GM03348 (cell line): ENCODE results near the gene CD200.

ENCODE experiments used
- DNase-seq: peaks from one replicate; pipeline ENCODE4 v3.0.0; 2012; ENCODE audit warnings: low spot score

CD200 gene, protein sequence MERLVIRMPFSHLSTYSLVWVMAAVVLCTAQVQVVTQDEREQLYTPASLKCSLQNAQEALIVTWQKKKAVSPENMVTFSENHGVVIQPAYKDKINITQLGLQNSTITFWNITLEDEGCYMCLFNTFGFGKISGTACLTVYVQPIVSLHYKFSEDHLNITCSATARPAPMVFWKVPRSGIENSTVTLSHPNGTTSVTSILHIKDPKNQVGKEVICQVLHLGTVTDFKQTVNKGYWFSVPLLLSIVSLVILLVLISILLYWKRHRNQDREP

DNA sequence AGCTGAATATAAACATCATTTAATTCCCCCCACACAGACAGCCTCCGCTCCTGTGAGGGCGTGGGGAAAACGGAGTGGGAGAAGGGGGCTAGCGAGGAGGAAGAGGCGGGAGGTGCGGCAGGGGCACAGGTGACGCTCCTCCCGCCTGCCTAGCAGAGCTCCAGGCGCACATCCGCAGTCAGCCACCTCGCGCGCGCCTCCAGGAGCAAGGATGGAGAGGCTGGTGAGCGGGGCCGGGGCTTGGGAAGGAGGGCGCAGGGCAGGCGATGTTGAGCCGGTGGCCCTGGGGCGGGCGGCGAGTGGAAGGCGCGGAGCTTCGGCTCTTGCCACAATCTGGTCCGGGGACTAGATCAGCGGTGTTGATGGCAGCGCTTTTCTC lies at the start of gene CD200:
Gene CD200, plus strand, starts transcription at position 155 of the 379 bp plus-strand sequence. Its CDS starts 57 bp downstream, at position 212.
- DNase-seq = peak; percentile 32

DNA sequence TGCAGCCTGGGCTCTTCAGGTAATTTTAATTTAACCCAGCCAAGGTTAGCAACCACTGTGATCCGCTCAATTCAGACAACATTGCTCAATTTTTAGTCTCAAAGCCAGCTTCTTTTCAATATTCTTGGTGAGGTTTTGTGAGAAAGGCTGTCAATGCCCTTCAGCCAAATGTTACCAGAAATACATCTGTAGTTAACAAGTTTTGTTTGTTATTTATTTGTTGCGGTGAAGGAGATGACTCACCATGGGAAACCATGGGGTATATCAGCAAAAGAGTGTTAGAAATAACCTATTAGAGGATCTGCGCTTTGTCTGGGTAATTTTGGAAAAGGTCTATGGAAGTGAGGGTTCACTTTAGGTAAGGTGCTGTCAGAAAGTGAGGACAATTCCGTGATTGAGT lies 43.9 kb upstream of the CD200 start:
- no peak for DNase-seq

DNA sequence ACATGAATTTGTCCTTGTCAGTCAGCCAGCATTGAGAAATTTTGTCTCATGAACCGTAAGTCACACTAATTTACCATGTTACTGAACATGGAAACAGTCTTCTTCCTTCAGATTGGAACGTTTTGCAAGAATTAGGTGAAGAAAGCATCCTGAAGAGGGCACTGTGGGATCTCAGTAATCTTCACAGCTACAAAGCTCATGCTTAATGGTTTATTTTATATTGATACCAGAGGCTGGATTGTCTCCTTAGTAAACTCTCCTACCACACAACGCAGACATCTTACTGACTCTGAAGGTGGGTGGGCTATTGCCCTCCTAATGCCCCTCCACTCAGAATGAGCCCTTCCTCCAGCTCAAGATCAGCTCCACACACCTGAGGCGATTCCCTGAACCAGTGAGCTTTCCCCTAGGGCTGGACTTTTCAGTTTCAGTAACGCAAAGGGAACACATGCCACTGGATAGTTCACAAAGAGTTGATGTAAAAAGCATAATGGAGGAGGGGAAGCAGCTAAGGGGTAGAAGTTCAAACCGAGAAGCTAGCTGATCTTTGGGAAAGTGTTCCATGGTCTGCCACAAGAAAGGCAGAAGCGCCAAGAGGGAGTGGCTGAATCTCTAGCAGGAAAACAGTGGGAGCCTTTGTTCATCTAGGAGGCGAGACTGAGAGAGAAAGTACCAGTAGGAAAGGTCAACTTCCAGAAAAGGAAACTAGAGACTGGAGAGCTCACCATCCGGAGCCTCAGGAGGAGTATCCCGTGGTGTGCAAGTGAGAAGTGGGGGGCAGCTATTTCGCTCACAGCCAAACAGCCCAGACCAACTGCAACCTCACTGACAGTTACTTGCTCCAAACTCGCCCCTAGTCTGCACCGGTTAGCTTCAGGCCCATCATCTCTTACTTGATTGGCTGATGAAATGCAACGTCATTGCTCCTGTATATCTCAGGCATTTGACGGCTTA lies 39.3 kb upstream of the CD200 start, which contains the start of gene SLC9C1:
Gene SLC9C1, minus strand, starts transcription at position 849 of the 954 bp plus-strand sequence. CDS start 7,425 bp downstream, outside the sequence.
- DNase-seq = peak; percentile 69

DNA sequence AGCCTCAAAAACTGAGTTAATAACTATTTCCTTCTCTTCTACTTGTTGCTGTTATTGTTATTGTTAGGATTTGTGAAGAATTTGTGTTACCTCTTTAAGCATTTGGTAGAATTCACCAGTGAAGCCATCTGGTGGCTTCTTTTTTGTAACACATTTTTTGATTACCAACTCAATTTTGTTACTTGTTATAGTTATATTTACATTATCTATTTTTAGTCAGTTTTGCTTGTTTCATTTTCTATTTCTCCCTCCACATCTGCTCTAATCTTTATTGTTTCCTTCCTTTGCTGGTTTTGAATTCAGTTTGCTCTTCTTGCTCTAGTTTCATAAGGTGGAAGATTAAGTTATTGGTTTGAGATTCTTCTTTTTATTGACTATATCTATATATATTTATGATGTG lies 35.2 kb upstream of the CD200 start:
- DNase-seq = no peak

DNA sequence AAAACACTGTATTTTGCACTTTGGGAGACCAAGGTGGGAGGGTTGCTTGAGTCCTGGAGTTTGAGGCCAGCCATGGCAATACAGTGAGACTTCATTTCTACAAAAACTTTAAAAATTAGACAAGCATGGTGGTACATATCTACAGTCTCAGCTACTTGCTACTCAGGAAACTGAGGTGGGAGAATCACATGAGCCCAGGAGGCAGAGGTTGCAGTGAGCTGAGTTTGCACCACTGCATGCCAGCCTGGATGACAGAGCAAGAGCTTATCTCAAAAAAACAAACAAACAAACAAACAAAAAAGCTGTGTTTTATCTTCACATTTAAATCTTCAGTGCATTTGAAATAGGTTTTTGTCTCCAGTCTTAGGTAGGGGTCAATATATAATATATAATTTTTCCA lies 34.2 kb upstream of the CD200 start:
- no peak for DNase-seq

DNA sequence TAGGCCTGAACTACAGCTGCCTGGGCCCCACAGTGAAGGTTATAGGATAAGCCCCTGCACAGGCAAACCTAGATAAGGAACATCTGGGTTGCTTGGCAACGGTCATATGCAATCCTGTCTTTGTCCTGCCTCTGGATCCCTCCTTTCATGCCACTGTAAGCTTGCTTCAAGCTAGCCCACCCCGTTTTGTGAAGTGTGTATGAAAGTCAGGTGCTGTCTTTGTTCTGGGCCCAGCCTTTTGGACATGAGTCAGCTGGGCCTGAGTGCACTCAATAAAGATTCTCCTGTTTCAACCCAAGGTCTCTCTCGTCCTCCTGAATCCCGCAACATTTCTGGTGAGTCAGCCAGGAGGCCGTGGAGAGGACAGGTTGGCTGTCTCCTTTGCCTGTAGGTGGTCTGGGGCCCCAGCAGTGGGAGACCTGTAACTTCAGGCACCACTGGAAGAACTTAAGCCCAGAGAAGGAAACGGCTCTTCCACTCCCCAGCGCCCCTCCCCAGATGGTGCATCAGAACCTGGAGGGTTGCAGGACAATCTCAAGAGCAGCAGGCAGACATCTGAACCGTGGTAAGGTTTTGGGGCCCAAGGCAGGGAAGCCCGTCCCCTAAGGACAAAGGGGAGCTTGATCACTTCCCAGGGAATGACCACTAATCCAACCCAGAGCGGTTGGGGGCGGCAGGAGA lies 30.7 kb upstream of the CD200 start:
- DNase-seq = no peak

DNA sequence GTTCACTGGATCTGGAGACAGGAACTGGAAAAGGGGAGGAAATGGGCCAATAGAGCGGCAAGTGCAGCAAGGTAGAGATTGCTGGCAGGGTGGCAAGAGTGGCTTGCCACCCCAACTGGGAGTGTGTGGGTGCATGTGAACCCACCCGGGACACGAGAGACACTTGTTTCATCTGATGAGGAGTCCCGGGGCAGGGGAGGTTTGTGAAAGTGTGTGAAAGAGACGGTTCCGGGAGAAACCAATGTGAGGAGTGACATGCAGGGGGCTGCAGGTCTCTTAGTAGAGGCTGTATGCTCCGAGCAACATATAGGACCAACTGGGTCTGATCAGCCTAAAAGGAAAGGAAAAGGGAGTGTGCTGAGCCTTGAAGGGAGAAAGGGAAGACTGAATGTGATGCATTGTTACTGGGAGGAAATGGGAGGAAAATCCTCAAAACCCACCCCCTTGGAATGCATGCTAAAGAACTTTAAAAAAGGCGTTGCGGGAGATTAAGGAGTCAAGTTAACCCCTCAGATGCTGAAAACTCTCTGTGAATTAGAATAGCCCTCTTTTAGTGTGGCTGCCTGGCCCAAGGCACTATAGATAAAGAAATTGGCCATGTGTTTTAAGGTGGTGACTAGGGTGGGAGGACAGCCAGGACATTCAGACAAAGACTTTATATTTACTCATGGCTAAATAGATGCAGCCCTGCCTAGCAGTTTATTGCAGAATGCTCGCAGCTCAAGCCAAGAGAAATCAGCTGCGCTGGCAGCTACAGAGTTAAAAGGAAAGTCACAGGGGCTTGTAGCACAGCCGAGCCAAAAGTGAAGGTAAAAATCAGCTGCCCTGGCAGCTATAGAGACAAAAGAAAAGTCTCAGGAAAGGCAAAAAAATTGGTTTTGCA lies 29.8 kb upstream of the CD200 start:
- DNase-seq = no peak

DNA sequence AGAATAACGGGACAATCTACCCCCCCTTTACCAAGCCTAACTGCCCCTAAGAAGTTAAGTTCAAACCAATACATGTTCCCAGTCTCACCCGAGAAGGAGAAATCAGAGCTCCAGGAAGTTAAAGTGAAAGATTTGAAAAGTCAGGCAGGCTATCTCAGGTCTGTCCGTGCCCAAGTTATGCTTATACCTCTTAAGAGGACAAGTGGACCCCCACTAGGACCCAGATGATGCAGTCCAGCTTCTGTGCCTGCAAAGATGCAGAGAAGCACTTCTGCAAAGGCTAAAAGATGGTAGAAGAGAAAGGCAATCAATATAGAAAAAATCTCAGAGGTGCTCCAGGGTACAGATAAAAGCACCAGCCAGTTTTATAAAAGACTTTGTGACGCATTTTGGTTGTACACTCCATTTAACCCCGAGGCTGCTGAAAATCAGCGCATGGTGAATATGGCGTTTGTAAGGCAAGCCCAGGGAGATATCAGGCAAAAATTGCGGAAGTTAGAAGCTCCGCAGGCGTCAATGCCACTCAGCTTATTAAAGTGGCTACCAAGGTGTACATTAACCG lies 29.1 kb upstream of the CD200 start:
- peak; percentile 9 for DNase-seq

DNA sequence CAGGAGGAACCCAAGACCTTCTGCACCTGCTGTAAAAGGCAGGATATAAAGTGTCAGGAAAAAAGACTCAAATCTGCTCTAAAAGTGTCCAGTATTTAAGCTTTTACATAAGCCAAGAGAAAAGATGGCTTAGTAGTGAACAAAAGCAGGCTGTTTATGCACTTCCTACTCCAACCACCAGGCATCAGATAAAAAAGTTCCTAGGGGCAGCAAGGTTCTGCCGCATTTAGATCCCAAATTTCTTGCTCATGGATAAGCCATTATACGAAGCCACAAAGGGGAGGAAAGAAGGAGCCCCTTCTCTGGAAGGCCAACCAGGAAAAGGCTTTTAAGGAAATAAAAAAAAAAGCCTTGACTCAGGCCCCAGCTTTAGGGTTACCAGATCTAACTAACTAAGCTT lies 28.3 kb upstream of the CD200 start:
- DNase-seq = no peak

DNA sequence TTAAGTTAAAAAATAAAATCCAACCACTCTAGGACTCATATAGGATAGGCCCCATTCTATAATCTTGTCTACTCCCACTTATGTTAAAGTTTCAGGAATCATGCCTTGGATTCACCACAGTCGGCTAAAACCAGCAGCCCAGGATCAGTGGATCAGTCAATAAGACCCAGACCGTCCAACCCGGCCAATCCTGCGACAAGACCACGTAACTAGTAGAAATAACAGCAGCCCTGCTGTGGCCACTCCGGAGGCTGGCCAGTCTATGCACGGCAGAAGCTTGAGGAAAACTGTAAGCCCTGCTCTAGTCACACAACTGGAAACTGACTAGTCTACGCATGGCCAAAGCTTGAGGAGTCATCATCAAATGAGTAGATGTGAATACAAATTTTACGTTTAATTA lies 26.1 kb upstream of the CD200 start:
- DNase-seq = no peak

DNA sequence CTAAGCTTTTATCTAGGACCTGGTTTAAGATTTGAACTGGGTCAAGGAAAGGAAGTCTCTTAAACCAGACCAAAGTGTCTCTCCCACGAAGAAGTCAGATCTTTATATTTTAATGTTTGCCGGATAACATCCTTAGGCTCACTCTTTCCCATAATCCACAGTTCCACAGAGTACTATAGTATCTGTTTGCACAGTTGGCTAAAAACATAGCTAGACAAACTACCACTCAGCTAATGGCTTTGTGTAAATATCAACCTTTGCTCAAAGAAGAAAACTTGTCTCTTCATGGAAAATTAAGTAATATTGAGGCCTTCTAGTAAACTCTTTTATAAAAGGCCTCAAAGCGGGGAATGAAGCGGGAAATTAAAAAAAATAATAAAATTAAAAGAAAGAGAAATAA lies 25.4 kb upstream of the CD200 start:
- no peak for DNase-seq

DNA sequence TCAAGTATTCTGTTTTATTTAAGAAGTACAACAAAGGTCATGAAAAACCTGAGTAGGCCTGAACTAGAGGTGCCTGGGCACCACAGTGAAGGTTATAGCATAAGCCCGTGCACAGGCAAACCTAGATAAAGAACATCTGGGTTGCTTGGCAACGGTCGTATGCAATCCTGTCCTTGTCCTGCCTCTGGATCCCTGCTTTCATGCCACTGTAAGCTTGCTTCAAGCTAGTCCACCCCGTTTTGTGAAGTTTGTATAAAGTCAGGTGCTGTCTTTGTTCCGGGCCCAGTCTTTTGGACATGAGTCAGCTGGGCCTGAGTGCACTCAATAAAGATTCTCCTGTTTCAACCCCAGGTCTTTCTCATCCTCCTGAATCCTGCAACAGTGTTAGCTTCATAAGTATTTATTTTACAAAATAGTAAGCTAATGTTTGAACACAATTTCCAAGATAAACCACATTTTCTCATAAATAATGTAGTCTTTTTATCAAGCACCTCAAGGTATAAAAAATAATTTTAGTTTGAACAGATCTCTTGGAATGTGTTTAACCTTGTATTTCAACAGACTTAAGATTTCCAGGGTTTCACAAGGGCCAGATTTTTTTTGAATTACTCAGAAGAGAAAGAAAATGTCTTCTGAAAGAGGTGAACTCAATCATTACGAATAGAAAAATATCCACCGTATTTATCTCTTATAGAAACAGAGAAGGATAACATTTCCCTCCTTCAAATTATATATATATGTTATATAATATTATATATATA lies 24.6 kb upstream of the CD200 start:
- no peak for DNase-seq

DNA sequence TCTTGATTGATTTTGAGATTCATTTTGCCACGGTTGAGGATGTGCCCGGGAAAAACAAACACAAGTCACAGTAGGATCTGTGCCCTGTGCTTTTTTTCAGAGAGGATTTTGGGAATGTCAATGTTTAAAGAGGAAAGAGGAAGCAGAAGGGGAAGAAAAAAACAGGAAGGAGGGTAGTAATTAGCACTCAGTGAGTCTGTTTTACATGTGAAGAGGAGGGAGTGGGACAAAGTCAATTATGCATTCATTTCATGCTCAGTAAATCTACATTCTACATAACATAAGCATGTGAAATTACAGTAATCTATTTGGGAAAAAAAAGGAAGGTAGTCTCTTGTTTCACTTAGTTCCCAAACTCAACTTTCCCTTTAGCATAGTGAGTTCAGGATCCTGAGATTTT lies 18.3 kb upstream of the CD200 start:
- DNase-seq = no peak

DNA sequence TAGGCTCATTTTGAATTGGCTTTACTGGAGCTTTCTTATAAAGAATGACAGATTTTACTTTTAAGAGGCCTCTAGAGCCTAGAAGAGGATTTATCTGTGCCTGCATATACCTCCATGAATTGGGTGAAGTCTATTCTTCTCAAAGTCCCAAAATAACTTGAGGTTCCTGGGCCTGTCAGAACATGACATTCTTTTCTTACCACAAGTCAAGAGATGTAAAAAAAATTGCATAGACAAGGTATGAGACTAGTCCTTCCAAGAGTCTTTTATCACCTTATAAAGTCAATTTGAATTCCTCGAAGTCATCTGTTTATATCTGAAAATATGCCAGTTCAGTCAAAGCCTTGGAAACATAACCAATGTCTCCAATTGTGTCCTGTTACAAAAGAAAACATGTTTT lies 17.2 kb upstream of the CD200 start:
- DNase-seq = no peak

DNA sequence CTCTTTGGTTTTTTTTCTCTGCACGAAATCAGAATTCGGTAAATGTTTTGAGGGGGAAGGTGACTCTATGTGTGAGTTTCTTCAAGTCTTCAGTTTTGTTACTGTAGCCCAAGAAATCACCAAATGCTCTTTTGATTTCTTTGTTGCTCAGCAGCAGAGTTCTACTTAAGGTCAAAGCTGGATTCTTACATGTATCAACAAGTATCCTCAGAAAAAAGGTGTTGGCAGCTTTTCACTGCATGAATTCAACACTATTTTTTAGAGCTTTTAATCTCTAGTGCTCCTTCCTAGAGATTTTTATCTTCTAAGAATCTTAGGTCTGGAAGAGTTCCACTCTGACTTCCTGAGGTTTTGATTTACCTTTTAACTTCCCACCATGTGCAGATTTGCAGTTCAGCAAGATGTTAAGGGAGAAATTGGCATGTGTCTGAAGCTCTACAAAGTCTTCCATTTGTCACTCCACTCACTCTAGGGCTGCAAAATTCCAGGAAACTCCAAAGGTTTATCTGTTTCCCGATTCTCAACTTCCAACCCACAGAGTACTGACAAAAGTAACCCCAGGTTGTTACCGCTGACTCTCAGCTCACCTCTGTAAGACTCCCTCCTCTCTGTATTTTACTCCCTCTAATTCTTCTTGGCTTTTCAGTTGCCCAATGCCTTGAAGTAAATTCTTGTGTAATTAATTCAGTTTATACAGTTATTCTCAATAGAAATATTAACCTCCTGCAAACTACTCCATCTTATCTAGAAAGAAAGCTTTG lies 13.3 kb upstream of the CD200 start:
- DNase-seq = no peak

DNA sequence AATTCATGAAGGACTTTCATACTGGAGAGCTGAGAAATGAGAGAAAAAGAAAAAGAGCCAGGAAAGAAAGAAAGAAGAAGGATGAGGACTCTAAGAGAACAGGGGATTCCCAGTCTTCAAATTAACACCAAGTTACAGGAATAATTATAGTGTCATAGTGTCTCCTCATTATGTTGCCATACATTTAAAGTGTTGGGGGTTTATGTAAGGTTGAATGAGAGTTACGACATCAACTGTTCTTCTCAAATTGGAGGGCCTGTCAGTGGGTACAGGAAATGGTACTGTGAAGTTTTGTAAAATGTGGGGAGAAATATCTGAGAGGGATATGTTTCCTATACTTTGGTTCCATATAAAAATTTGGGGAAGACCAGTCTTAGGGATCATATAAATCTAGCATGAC lies 12.3 kb upstream of the CD200 start:
- DNase-seq = no peak

DNA sequence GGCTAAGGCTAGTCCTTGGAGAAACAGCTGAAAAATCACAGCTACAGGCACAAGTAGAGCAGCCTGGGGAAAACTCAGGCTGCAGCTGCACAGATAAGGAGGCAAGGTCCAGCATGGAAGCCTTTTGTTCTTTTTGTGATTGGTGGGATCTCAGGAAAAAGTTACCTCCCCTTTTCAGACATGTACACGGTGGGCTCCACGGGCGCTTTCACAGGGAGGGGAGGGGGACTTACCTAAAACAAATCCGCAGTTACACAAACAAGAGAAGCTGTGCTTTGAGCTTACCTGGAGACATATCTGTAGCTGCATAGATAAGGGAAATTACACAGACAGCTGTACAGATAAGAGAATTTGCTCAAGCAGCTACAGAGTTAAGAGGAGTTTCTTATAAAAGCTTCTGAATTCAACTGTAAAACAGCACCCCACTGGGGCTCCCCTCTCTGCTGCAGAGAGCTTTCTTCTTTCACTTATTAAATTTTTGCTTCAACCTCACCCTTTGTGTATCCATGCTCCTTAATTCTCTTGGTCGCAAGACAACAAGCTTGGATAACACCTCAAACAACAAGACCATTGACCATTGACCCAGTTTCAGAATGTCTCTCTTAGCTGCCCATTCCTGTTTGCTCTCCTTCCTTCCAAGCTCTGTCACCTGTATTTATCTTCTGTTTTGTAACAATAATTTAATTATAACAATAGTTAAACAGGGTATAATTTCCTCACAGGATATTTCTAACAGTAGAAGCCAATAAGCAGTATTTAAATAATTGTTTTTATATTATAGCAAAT lies 10.9 kb upstream of the CD200 start:
- no peak for DNase-seq

DNA sequence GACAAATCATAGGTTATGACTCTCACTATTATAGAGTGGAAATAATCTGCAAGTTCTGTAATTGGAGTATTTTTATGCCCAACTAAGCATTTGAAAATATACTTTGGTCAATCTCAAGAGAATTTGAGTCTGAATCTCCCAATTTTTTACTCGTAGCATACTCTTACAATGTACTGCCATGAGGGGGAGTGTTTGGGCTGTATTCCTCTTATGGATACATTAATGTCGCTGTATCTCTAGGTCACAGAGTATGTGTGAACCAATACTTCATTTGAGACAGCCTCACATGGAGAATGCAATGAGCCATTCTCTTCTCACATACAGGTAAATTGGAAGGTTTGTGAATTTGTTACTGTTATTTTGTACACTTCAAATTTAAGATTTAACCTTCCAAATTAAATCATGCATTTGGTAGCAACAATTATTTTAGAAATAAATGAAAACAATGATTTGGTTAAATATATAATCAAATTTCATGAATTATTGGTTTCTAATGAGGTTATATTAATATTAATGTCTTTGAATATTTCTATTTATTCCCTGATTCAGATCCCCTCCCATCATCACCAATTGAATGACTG lies 5.5 kb upstream of the CD200 start:
- DNase-seq = peak; percentile 68

DNA sequence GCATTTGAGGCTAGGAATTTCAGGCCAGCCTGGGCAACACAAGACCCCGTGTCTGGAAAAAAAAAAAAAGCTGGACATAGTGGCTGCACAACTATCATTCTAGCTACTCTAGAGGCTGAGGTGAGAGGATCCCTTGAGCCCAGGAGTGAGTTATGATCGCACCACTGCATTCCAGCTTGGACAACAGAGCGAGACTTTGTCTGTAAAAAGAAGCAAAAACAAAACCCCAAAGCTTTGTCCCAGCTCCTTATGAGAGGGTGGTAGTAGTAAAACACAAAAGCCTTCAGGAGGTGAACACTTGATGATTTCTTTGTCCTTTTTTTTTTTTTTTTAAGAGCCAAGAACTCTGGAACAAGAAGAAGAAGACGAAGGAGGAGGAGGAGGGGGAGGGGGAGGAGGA lies 1.1 kb upstream of the CD200 start:
- DNase-seq = no peak
